K562 (cell line): ENCODE measurements around the gene TSTD2. TPM values are rescaled to one million over a fixed set of nuclear protein-coding genes. Genes with fewer than 3 reads are reported as not detected.

Experiments used
- ATAC-seq: fragments of 200-7000 bp; cut with Tn5 transposase; 3 replicates; pipeline ENCODE4 v1.9.1; 2020; ENCODE audit warnings: moderate library complexity
- BruUV-seq: library from RNA; stranded (reverse); fragments of 400-500 nt; replicated peaks from 2 replicates; lab custom pipeline; 2021; lab: Mats Ljungman, UMichigan
- CTCF ChIA-PET: fragments of 300-600 bp; formaldehyde crosslinking; extraction: SDS; loops from one replicate; lab custom pipeline; 2021; ENCODE audit warnings: low intra/inter-chr PET ratio; lab: Yijun Ruan, JAX
- POLR2A ChIA-PET: fragments of 300-600, 350-650 bp; sonication (Branson Sonifier 250); formaldehyde crosslinking; extraction: SDS; loops from one replicate; lab custom pipeline; 2021; ENCODE audit warnings: antibody characterized with exemption, inconsistent platforms; lab: Yijun Ruan, JAX
- DNase-seq, 4 experiments: peaks; one replicate each; pipeline versions ENCODE4 v3.0.0 to v3.0.0-alpha.2; 2011 to 2018; ENCODE audit warnings: low spot score in 3 of 4, mixed read lengths in 3 of 4; ENCODE audit errors: extremely low read depth in 1 of 4
- FAIRE-seq: peaks from 2 replicates; lab custom pipeline; 2011; peaks lifted over from hg19 to GRCh38; lab: Jason Lieb, UNC
- H2AFZ ChIP-seq: 2 replicates; pipeline ENCODE4 v1.6.0; 2011; ENCODE audit warnings: low read depth, low read length, control low read depth, inconsistent platforms
- H3K27ac ChIP-seq: fragments of 200-600 bp; 3 replicates; pipeline ENCODE4 v1.8.0; 2011; ENCODE audit warnings: low read depth, mild to moderate bottlenecking, control low read depth, inconsistent platforms, low read length, moderate library complexity, mixed read lengths; ENCODE audit errors: extremely low read depth
- H3K27me3 ChIP-seq, 2 experiments: fragments of 300-600 bp in 1 of 2; 2 replicates in 1 of 2; 3 replicates in 1 of 2; pipeline versions ENCODE4 v1.6.0 to v1.8.0; 2011; ENCODE audit warnings: inconsistent platforms in 2 of 2, low read length in 2 of 2, mild to moderate bottlenecking in 1 of 2, mixed read lengths in 1 of 2, moderate library complexity in 1 of 2; ENCODE audit not compliant: control insufficient read depth in 2 of 2, insufficient read depth in 2 of 2
- H3K36me3 ChIP-seq: fragments of 300-600 bp; 3 replicates; pipeline ENCODE4 v1.8.0; 2011; ENCODE audit warnings: mild to moderate bottlenecking, low read length, inconsistent platforms; ENCODE audit not compliant: control insufficient read depth, insufficient read depth
- H3K4me1 ChIP-seq, 2 experiments: fragments of 200-600 bp in 1 of 2; replicated peaks in 1 of 2; 2 replicates in 1 of 2; 3 replicates in 1 of 2; pipeline versions ENCODE4 v1.5.1 to v1.8.0; 2011; ENCODE audit warnings: inconsistent platforms in 2 of 2, low read length in 2 of 2, mild to moderate bottlenecking in 1 of 2, mixed read lengths in 1 of 2, moderate library complexity in 1 of 2; ENCODE audit not compliant: control insufficient read depth in 2 of 2, insufficient read depth in 2 of 2
- H3K4me2 ChIP-seq: 2 replicates; pipeline ENCODE4 v1.6.1; 2011; ENCODE audit warnings: low read length, control low read depth, inconsistent platforms, mixed read lengths; ENCODE audit not compliant: insufficient read depth
- H3K4me3 ChIP-seq: fragments of 200-600 bp; sonication (generic), shearing (Covaris generic); 2 replicates; pipeline ENCODE4 v1.5.1; 2016; ENCODE audit warnings: control low read depth, inconsistent platforms
- H3K79me2 ChIP-seq: fragments of 200-600 bp; 3 replicates; pipeline ENCODE4 v1.8.0; 2011; ENCODE audit warnings: low read length, inconsistent platforms; ENCODE audit not compliant: control insufficient read depth, insufficient read depth
- H3K9ac ChIP-seq, 2 experiments: 2 replicates each; pipeline versions ENCODE4 v1.6.0 to v1.6.1; 2011; ENCODE audit warnings: low read depth in 2 of 2, low read length in 2 of 2, control low read depth in 1 of 2, inconsistent platforms in 1 of 2, mild to moderate bottlenecking in 1 of 2, mixed read lengths in 1 of 2; ENCODE audit not compliant: insufficient read depth in 1 of 2
- H3K9me1 ChIP-seq: one replicate; pipeline ENCODE4 v1.6.0; 2011; ENCODE audit warnings: inconsistent platforms, mild to moderate bottlenecking, low read length, moderate library complexity; ENCODE audit not compliant: control insufficient read depth, insufficient read depth
- H3K9me3 ChIP-seq: replicated peaks from 2 replicates; pipeline ENCODE4 v1.5.1; 2011; ENCODE audit warnings: low read depth, low read length, inconsistent platforms; ENCODE audit not compliant: control insufficient read depth, insufficient read depth
- H4K20me1 ChIP-seq: replicated peaks from 2 replicates; pipeline ENCODE4 v1.6.1; 2011; ENCODE audit warnings: low read length, inconsistent platforms, mixed read lengths; ENCODE audit not compliant: control insufficient read depth, insufficient read depth
- CBX1 ChIP-seq: sonication (generic); IDR thresholded peaks from 2 replicates; pipeline ENCODE4 v1.6.1; 2016; ENCODE audit warnings: antibody characterized with exemption, low read depth, mild to moderate bottlenecking
- LARP7 ChIP-seq: fragments of 450-650 bp; IDR thresholded peaks from 2 replicates; pipeline ENCODE4 v1.6.1; 2016
- NCOA2 ChIP-seq, 2 experiments: fragments of 450-650 bp; IDR thresholded peaks; 2 replicates each; pipeline ENCODE4 v1.6.1; 2018; ENCODE audit warnings: mild to moderate bottlenecking in 2 of 2, moderate library complexity in 1 of 2; ENCODE audit not compliant: partially characterized antibody in 2 of 2
- POLR2AphosphoS5 ChIP-seq: IDR thresholded peaks from 2 replicates; pipeline ENCODE4 v1.6.1; 2011; ENCODE audit warnings: mild to moderate bottlenecking, low read depth, low read length, moderate library complexity; ENCODE audit not compliant: control insufficient read depth, insufficient read depth
- TOE1 ChIP-seq, 2 experiments: fragments of 450-650 bp in 1 of 2; sonication (generic) in 1 of 2; formaldehyde crosslinking in 1 of 2; IDR thresholded peaks; 2 replicates each; pipeline versions ENCODE4 v1.7.1 to v1.8.0; 2016 to 2022; ENCODE audit warnings: borderline replicate concordance in 2 of 2, mild to moderate bottlenecking in 2 of 2, antibody characterized with exemption in 1 of 2, inconsistent platforms in 1 of 2, low read depth in 1 of 2, missing genetic modification reagents in 1 of 2, moderate library complexity in 1 of 2
- WGBS: fragments of 100-300 bp; shearing (Covaris generic); methylation state at CpG from one replicate; pipeline ENCODE4 v1.1.6; 2016; ENCODE audit warnings: low coverage, mixed read lengths; ENCODE audit not compliant: insufficient coverage; ENCODE audit errors: missing lambda C conversion rate; 5-methylcytosine and 5-hydroxymethylcytosine counted together
- in situ Hi-C: fragments of 300-500 bp; cut with MboI; formaldehyde crosslinking; loops from 4 replicates; pipeline ENCODE4 v1.15.0; 2018; ENCODE audit warnings: inconsistent platforms, mixed read lengths
- intact Hi-C: fragments of 100-400 bp; cut with micrococcal nuclease; formaldehyde crosslinking; loops from 2 replicates; pipeline ENCODE4 v1.14.2; 2022
- polyA plus RNA-seq, 8 experiments: library from polyadenylated mRNA; depleted of rRNA in 4 of 8; stranded (reverse) in 5 of 8; unstranded in 3 of 8; fragments of >200 nt; fragmentation: Nextera tagmentation in 2 of 8; fragmentation: Illumina TruSeq in 1 of 8; extraction: Ambion mirVana in 2 of 8; extraction: Trizol in 1 of 8; gene quantifications; 2 replicates each; pipeline versions ENCODE4 v1.2.1 to v1.2.3, GENCODE V29; 2011 to 2014; ENCODE audit warnings: inconsistent platforms in 1 of 8, missing spikeins in 1 of 8
- total RNA-seq, 7 experiments: library from RNA; depleted of rRNA in 6 of 7; stranded (reverse); fragments of >200 nt in 6 of 7; fragmentation: Illumina TruSeq in 2 of 7; extraction: Trizol in 2 of 7; gene quantifications; 2 replicates each; pipeline versions ENCODE4 v1.2.1 to v1.2.3, GENCODE V29; 2011 to 2021; ENCODE audit warnings: low replicate concordance in 1 of 7

Gene TSTD2
- total and polyA plus RNA-seq, 9 of the 15 experiments (the other 6 are each of a cell fraction or from before 2014, with no cell fraction given) = 10.1 to 36.7 (median 19.0) TPM

DNA sequence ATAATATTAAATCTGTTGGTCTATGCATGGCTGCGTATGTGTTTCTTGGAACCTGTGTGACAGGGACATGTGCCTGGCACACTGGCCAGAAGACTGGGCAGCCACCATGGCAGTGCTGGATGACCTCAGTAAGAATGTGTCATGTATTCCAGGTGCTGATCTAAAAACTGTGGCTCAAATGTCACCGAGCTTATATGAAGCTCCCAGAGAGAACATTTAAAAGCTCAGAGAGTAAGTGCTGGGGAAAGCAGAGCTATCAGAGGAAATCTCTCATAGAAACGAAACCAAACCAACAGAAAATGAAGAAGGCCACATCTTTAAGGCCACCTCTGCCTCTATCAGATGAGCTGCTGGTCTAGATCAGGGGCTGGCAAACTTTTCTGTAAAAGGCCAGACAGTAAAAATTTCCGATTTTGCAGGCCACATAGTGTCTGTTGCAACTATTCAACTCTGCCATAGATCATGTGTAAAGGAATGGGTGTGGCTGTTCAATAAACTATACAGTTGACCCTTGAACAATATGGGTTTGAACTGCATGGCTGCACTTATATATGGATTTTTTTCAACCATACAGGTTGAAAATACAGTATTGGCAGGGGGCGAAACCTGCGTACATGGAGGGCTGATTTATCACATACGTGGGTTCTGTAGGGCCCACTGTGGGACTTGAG, 31.8 kb downstream of the TSTD2 start:
- BruUV-seq = no TSS peak
- ATAC-seq (no peak), FAIRE-seq (no peak), DNase-seq (no peak)
- ChIA-PET CTCF (no interaction called here), POLR2A (interaction anchor here (1.0 to 1.5 kb wide), 3 partner anchors 9 to 138 kb away, joined by 3 to 5 read pairs (median 4); no protein-coding TSS in a partner anchor)
- Histone ChIP-seq H3K27ac (no peak overlapping the region), H3K4me2 (no peak overlapping the region), H3K36me3 (peaks cover 81% of the 10 kb centered on the region), H3K9ac (no peak overlapping the region), H3K4me1 (peaks cover 0 to 6% of the 10 kb centered on the region in 2 experiments; a peak in 3 of 5 replicates), H3K9me3 (no peaks in the 10 kb centered on the region), H3K79me2 (no peaks in the 10 kb centered on the region), H3K9me1 (peaks cover 3% of the 10 kb centered on the region), H4K20me1 (no peaks in the 10 kb centered on the region), H2AFZ (no peak overlapping the region), H3K4me3 (no peak overlapping the region), H3K27me3 (no peaks in the 10 kb centered on the region)
- in situ Hi-C loops (loop anchor here (5.0 to 10.0 kb wide), 2 partner anchors 134 to 747 kb away; partner anchors contain the start of gene ZNF782), intact Hi-C loops (no loop called here)
- TF ChIP-seq POLR2AphosphoS5 (0 out of 2 replicates have a peak, but pooled peaks have one; percentile 13), CBX1 (no peak), LARP7 (no peak), TOE1 (IDR thresholded peaks at IDR 0.05; ENCODE audit: borderline replicate concordance) (no peak), TOE1 (CRISPR knock-in tag; IDR thresholded peaks at IDR 0.05; ENCODE audit: borderline replicate concordance, low read depth) (no peak), NCOA2 (IDR thresholded peaks at IDR 0.05; ENCODE audit: partially characterized antibody in 2 of 2) (no peak)
- 82% methylated on average over 7 of the region's 7 CpGs for WGBS
